Measurements from ENCODE around the gene GSG1L.

GRCh38 chr16:27929818-27930217 lies 133.7 kb downstream of the GSG1L start:
- TF ChIP-seq CTCF (IDR thresholded peaks at IDR 0.05; ENCODE audit: insufficient read depth, low read length, poor library complexity, severe bottlenecking) (no peak), EZH2phosphoT487 (conservative IDR thresholded peaks at IDR 0.05; ENCODE audit: low read length) (no peak)
